GM21717 (cell line): ENCODE data around the gene PCBP1.
"Not testable (repeated sequence)": the region's sequence is repeated elsewhere in the genome, so short reads cannot be mapped to it uniquely, and the experiment has no call there.

Source experiments
- ATAC-seq: cut with Tn5 transposase; IDR thresholded peaks from one replicate; pipeline ENCODE4 v1.9.1; 2021; ENCODE audit warnings: mild to moderate bottlenecking, moderate library complexity; ENCODE audit not compliant: unreplicated experiment

The PCBP1 gene

DNA sequence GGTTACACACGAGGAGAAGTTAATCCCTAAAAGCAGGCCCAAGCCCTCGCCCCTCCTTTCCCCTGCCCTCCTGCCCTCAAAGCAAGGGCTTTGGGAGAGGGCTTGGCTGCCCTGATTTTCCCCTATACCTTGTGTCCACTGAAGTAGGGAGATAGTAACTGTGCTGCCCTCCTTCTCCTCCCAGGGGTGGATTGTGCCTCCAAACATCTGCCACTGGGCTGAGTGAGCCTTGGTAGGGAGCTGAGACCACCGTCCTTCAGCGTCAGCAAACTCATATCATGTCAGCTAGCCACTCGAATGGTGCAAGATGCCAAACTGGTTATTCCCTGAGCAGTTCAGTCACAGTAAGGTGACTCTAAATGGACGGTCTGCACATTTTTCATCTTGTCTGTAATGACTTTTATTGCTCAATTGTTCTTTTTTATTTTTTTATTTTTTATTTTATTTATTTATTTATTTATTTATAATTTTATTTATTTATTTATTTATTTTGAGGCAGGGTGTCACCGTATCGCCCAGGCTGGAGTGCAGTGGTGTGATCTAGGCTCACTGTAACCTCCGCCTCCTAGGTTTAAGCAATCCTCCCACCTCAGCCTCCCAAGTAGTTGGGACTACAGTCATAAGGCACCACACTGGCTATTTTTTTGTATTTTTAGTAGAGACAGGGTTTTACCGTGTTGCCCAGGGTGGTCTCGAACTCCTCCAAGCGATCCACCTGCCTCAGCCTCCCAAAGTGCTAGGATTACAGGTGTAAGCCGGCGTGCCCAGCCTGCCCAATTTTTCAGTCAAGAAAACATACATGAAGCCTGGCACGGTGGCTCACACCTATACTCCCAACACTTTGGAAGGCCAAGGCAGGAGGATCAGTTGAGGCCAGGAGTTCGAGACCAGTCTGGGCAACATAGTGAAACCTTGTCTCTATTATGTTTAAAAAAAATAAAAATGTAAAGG lies 8.7 kb downstream of the PCBP1 start:
- ATAC-seq: no peak

GRCh38 chr2:70098032-70098431 lies 10.8 kb downstream of the PCBP1 start:
- ATAC-seq: no peak

GRCh38 chr2:70099270-70099669 lies 12.0 kb downstream of the PCBP1 start:
- no peak for ATAC-seq

DNA sequence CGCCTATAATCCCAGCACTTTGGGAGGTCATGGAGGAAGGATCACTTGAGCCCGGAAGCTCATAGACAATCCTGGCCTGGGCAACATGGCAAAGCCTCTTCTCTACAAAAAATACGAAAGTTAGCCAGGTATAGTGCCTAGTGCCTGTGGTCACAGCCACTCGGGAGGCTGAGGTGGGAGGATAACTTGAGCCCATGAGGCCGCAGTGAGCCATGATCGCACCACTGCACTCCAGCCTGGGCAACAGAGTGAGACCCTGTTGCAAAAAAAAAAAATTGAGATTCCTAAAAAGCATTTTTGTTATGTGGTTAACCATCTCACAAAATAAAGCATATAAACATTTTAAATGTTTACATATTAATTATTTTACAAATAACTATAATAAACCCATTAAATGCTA lies 13.9 kb downstream of the PCBP1 start:
- ATAC-seq: no peak

- ATAC-seq: not testable (repeated sequence)
These were observed 14.4 kb downstream of the PCBP1 start for GRCh38 chr2:70101686-70102085.

- not testable (repeated sequence) for ATAC-seq
These were observed 15.1 kb downstream of the PCBP1 start for GRCh38 chr2:70102323-70102905.

- ATAC-seq: no peak
These were observed 16.3 kb downstream of the PCBP1 start for GRCh38 chr2:70103531-70104061.

- no peak for ATAC-seq
These were observed 17.2 kb downstream of the PCBP1 start for GRCh38 chr2:70104231-70105111.

GRCh38 chr2:70106138-70106537 lies 18.9 kb downstream of the PCBP1 start:
- not testable (repeated sequence) for ATAC-seq

DNA sequence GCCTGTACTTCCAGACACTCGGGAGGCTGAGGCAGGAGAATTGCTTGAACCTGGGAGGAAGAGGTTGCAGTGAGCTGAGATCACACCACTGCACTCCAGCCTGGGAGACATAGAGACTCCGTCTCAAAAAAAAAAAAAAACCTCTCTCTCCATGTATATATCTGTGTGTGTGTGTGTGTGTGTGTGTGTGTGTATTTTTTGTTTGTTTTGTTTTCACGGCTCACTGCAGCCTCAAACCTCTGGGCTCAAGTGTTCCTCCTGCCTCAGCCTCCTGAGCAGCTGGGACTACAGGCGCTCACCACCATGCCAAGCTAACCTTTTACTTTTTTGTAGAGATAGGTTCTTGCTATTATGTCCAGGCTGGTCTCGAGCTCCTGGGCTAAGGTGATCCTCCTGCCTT lies 23.1 kb downstream of the PCBP1 start:
- not testable (repeated sequence) for ATAC-seq

- no peak for ATAC-seq
These were observed 24.7 kb downstream of the PCBP1 start for GRCh38 chr2:70111752-70112591.

GRCh38 chr2:70113359-70114070 lies 26.2 kb downstream of the PCBP1 start:
- ATAC-seq: no peak

GRCh38 chr2:70115646-70116442 lies 28.6 kb downstream of the PCBP1 start:
- peak; percentile 53 for ATAC-seq

GRCh38 chr2:70116936-70117552 lies 29.8 kb downstream of the PCBP1 start:
- no peak for ATAC-seq

DNA sequence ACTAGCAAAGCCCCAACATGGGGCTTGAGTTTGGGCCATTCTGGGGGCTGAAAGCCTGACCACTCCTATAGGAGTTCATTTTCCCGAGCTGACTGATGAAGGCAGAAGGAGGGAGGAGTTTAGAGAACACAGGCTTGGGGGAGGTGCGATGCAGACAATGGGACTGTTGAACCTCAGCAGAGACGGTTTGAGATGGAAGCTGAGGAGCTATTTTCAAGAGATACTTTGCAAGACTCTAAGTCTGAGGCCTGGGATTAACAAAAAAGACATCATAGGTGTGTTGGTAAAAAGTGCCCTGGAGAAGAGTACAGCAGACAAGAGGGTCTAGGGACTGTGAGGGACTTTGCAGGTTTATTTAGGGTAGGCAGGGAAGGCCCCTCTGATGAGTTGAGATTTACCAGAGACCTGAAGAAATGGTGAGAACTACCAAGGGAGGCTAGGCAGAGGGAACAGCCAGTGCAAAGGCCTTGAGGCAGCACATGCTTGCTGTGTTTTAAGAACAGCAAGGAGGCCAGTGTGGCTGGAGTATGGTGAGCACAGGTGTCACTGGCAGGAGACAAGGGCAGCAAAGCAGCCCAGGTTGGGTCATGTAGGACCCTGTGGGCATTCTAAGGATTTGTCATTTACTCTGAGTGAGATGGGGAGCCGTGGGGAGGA lies 31.6 kb downstream of the PCBP1 start:
- no peak for ATAC-seq

GRCh38 chr2:70121627-70122372 lies 34.5 kb downstream of the PCBP1 start:
- no peak for ATAC-seq

DNA sequence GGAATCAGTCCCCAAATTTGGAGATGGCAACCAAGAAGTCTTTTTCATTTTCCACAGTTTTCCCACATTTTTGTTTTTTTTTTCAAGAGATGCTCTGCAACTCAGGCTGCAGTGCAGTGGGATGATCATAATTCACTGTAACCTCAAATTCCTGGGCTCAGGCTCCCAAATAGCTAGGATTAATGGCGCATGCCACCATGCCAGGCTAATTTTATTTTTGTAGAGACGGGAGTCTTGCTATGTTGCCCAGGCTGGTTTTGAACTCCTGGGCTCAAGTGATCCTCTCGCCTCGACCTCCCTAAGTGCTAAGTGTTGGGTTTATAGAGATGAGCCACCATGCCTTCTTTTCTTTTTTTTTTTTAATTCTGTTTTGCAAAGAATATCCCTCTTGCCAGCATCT lies 35.2 kb downstream of the PCBP1 start:
- ATAC-seq: no peak
